Karpas-422 (cell line): ENCODE results near the gene KATNBL1. TPM values are rescaled to one million over a fixed set of nuclear protein-coding genes. Genes with fewer than 3 reads are reported as not detected.

Source experiments
- DNase-seq: peaks from one replicate; pipeline ENCODE4 v3.0.0-alpha.2; 2015
- H2AFZ ChIP-seq: fragments of 200-600 bp; sonication (generic); 2 replicates; pipeline ENCODE4 v1.6.1; 2014; ENCODE audit warnings: antibody characterized with exemption, low read length, mixed read lengths
- H3K27ac ChIP-seq: fragments of 200-600 bp; sonication (generic); 2 replicates; pipeline ENCODE4 v1.5.1; 2014; ENCODE audit warnings: mild to moderate bottlenecking, low read length, moderate library complexity
- H3K27me3 ChIP-seq: fragments of 200-600 bp; sonication (generic); 2 replicates; pipeline ENCODE4 v1.6.1; 2014; ENCODE audit warnings: low read length, mixed read lengths
- H3K36me3 ChIP-seq: fragments of 200-600 bp; sonication (generic); 2 replicates; pipeline ENCODE4 v1.6.1; 2014; ENCODE audit warnings: low read length, mixed read lengths; ENCODE audit not compliant: insufficient read depth
- H3K4me1 ChIP-seq: fragments of 200-600 bp; sonication (generic); 2 replicates; pipeline ENCODE4 v1.6.1; 2014; ENCODE audit warnings: mild to moderate bottlenecking, low read length, mixed read lengths
- H3K4me2 ChIP-seq: fragments of 200-600 bp; sonication (generic); 2 replicates; pipeline ENCODE4 v1.6.1; 2014; ENCODE audit warnings: low read length, low read depth, mild to moderate bottlenecking; ENCODE audit not compliant: poor library complexity, severe bottlenecking
- H3K4me3 ChIP-seq: fragments of 200-600 bp; sonication (generic); 2 replicates; pipeline ENCODE4 v1.5.1; 2014; ENCODE audit warnings: mild to moderate bottlenecking, antibody characterized with exemption, low read length, mixed read lengths
- H3K79me2 ChIP-seq: fragments of 200-600 bp; sonication (generic); 2 replicates; pipeline ENCODE4 v1.6.1; 2014; ENCODE audit warnings: mild to moderate bottlenecking, low read length, mixed read lengths
- H3K9ac ChIP-seq: fragments of 200-600 bp; sonication (generic); 2 replicates; pipeline ENCODE4 v1.6.0; 2014; ENCODE audit warnings: low read length
- H3K9me2 ChIP-seq: fragments of 200-600 bp; sonication (generic), shearing (Covaris generic); replicated peaks from 2 replicates; pipeline ENCODE4 v1.6.0; 2014; ENCODE audit warnings: mild to moderate bottlenecking, low read length, moderate library complexity; ENCODE audit not compliant: insufficient read depth
- H3K9me3 ChIP-seq: fragments of 300-700, 200-600 bp; sonication (generic); 2 replicates; pipeline ENCODE4 v1.6.1; 2014; ENCODE audit warnings: low read length, mixed read lengths
- H4K20me1 ChIP-seq: fragments of 200-600 bp; sonication (generic); 2 replicates; pipeline ENCODE4 v1.6.1; 2014; ENCODE audit warnings: mild to moderate bottlenecking, antibody characterized with exemption, low read length, low read depth; ENCODE audit not compliant: insufficient read depth
- total RNA-seq: library from RNA; depleted of rRNA; stranded (reverse); fragments of >200 nt; shearing (Covaris generic); gene quantifications from 2 replicates; pipeline ENCODE4 v1.2.3, GENCODE V29; 2014; ENCODE audit warnings: low replicate concordance

KATNBL1 gene
- total RNA-seq, 1 experiment from 2014 or later = 61.3 TPM

GRCh38 chr15:34147371-34148140, 62.3 kb downstream of the KATNBL1 start:
- no peaks in the 10 kb centered on the region for H3K79me2 ChIP-seq
- H3K27ac ChIP-seq = no peak overlapping the region
- H3K9me3 ChIP-seq = no peaks in the 10 kb centered on the region
- H3K9ac ChIP-seq = no peak overlapping the region
- no peak overlapping the region for H2AFZ ChIP-seq
- H3K9me2 ChIP-seq = no peaks in the 10 kb centered on the region
- H4K20me1 ChIP-seq = no peaks in the 10 kb centered on the region
- no peak for DNase-seq
- H3K36me3 ChIP-seq = peaks cover 23% of the 10 kb centered on the region; the same call in 1 of the 2 replicates
- no peaks in the 10 kb centered on the region for H3K4me1 ChIP-seq
- no peak overlapping the region for H3K4me3 ChIP-seq
- no peak overlapping the region for H3K4me2 ChIP-seq
- no peaks in the 10 kb centered on the region for H3K27me3 ChIP-seq

- no peaks in the 10 kb centered on the region for H3K36me3 ChIP-seq
- no peak overlapping the region for H3K27ac ChIP-seq
- H3K4me1 ChIP-seq = peaks cover 5% of the 10 kb centered on the region; the same call in 1 of the 2 replicates
- no peak overlapping the region for H3K4me2 ChIP-seq
- no peaks in the 10 kb centered on the region for H3K9me2 ChIP-seq
- no peaks in the 10 kb centered on the region for H3K79me2 ChIP-seq
- no peak for DNase-seq
- no peaks in the 10 kb centered on the region for H3K9me3 ChIP-seq
- no peak overlapping the region for H3K4me3 ChIP-seq
- H2AFZ ChIP-seq = no peak overlapping the region
- H3K27me3 ChIP-seq = no peaks in the 10 kb centered on the region
- no peak overlapping the region for H3K9ac ChIP-seq
- no peaks in the 10 kb centered on the region for H4K20me1 ChIP-seq
Observed at GRCh38 chr15:34133511-34133910, 76.4 kb downstream of the KATNBL1 start.

- Histone ChIP-seq H3K4me1 (peaks cover 5% of the 10 kb centered on the region; the same call in 1 of the 2 replicates), H3K27ac (no peak overlapping the region), H4K20me1 (no peaks in the 10 kb centered on the region), H3K4me3 (no peak overlapping the region), H3K36me3 (no peaks in the 10 kb centered on the region), H3K9me3 (no peaks in the 10 kb centered on the region), H3K9me2 (no peaks in the 10 kb centered on the region), H2AFZ (no peak overlapping the region), H3K9ac (no peak overlapping the region), H3K79me2 (no peaks in the 10 kb centered on the region), H3K4me2 (no peak overlapping the region), H3K27me3 (no peaks in the 10 kb centered on the region)
- DNase-seq = no peak
Observed at GRCh38 chr15:34132881-34133280, 77.0 kb downstream of the KATNBL1 start.

- H3K4me2 ChIP-seq = no peak overlapping the region
Observed at GRCh38 chr15:34128898-34129297, 81.0 kb downstream of the KATNBL1 start.

GRCh38 chr15:34126522-34126921, 83.4 kb downstream of the KATNBL1 start:
- Histone ChIP-seq H3K27ac (no peak overlapping the region), H3K4me1 (no peaks in the 10 kb centered on the region), H3K9me3 (no peaks in the 10 kb centered on the region), H3K9ac (no peak overlapping the region), H3K27me3 (no peaks in the 10 kb centered on the region), H3K36me3 (no peaks in the 10 kb centered on the region), H4K20me1 (no peaks in the 10 kb centered on the region), H3K4me3 (no peak overlapping the region), H3K79me2 (no peaks in the 10 kb centered on the region), H3K4me2 (no peak overlapping the region), H2AFZ (no peak overlapping the region), H3K9me2 (no peaks in the 10 kb centered on the region)
- DNase-seq = no peak

More at GRCh38 chr15:34128898-34129297, 81.0 kb downstream of the KATNBL1 start:
- Histone ChIP-seq H3K9me3 (no peaks in the 10 kb centered on the region), H4K20me1 (no peaks in the 10 kb centered on the region), H3K9ac (no peak overlapping the region), H3K27me3 (no peaks in the 10 kb centered on the region), H3K9me2 (no peaks in the 10 kb centered on the region), H3K4me1 (peaks cover 5% of the 10 kb centered on the region; the same call in 1 of the 2 replicates), H3K27ac (no peak overlapping the region), H3K36me3 (no peaks in the 10 kb centered on the region), H3K4me3 (no peak overlapping the region), H2AFZ (no peak overlapping the region), H3K79me2 (no peaks in the 10 kb centered on the region)
- DNase-seq = no peak

- Histone ChIP-seq H3K9me2 (no peaks in the 10 kb centered on the region), H3K27me3 (no peaks in the 10 kb centered on the region), H3K36me3 (no peaks in the 10 kb centered on the region), H3K4me1 (no peaks in the 10 kb centered on the region), H4K20me1 (no peaks in the 10 kb centered on the region), H2AFZ (no peak overlapping the region), H3K9me3 (no peaks in the 10 kb centered on the region), H3K27ac (no peak overlapping the region), H3K9ac (no peak overlapping the region), H3K79me2 (no peaks in the 10 kb centered on the region), H3K4me2 (no peak overlapping the region), H3K4me3 (no peak overlapping the region)
- DNase-seq = no peak
Observed at GRCh38 chr15:34125945-34126344, 84.0 kb downstream of the KATNBL1 start.

- Histone ChIP-seq H3K9me3 (no peaks in the 10 kb centered on the region), H3K27me3 (no peaks in the 10 kb centered on the region), H3K9ac (no peak overlapping the region), H2AFZ (no peak overlapping the region), H3K4me1 (no peaks in the 10 kb centered on the region), H3K36me3 (no peaks in the 10 kb centered on the region), H4K20me1 (no peaks in the 10 kb centered on the region), H3K27ac (no peak overlapping the region), H3K9me2 (no peaks in the 10 kb centered on the region), H3K4me2 (no peak overlapping the region), H3K4me3 (no peak overlapping the region), H3K79me2 (no peaks in the 10 kb centered on the region)
- DNase-seq = no peak
Observed at GRCh38 chr15:34124651-34125050, 85.2 kb downstream of the KATNBL1 start.

- H3K79me2 ChIP-seq = no peaks in the 10 kb centered on the region
- no peaks in the 10 kb centered on the region for H4K20me1 ChIP-seq
- no peaks in the 10 kb centered on the region for H3K9me3 ChIP-seq
- no peaks in the 10 kb centered on the region for H3K9me2 ChIP-seq
- no peak overlapping the region for H3K27ac ChIP-seq
- H3K27me3 ChIP-seq = no peaks in the 10 kb centered on the region
- H3K36me3 ChIP-seq = no peaks in the 10 kb centered on the region
- DNase-seq = peak; percentile 44
- H3K4me2 ChIP-seq = no peak overlapping the region
- H3K4me3 ChIP-seq = no peak overlapping the region
- H2AFZ ChIP-seq = no peak overlapping the region
- H3K9ac ChIP-seq = no peak overlapping the region
- H3K4me1 ChIP-seq = no peaks in the 10 kb centered on the region
Observed at GRCh38 chr15:34122771-34123183, 87.1 kb downstream of the KATNBL1 start.
